Measurements from ENCODE around the gene ABCD3. TPM values are rescaled to one million over a fixed set of nuclear protein-coding genes. Genes with fewer than 3 reads are reported as not detected.

The ABCD3 gene
- polyA plus RNA-seq, 3 donors from 2014 or later = 21.8 to 28.7 (median 27.8) TPM

GRCh38 chr1:94501426-94501825, 83.2 kb downstream of the ABCD3 start:
- H3K4me1 Mint-ChIP-seq = peaks cover 4 to 7% of the 10 kb centered on the region in 2 donors
- no peaks in the 10 kb centered on the region for H3K9me3 Mint-ChIP-seq
- H3K27ac Mint-ChIP-seq = no peak overlapping the region
- peaks cover 33 to 60% (median 44%) of the 10 kb centered on the region in 3 donors for H3K36me3 Mint-ChIP-seq
- peaks cover 0 to 3% (median 0%) of the 10 kb centered on the region in 3 donors for H3K27me3 Mint-ChIP-seq (ENCODE audit: low read depth in 3 of 3)
- no peak overlapping the region for H3K4me3 Mint-ChIP-seq
- no peak for DNase-seq

- peaks cover 0 to 3% (median 0%) of the 10 kb centered on the region in 3 donors for H3K27me3 Mint-ChIP-seq (ENCODE audit: low read depth in 3 of 3)
Measured at GRCh38 chr1:94501935-94502334, 83.7 kb downstream of the ABCD3 start.

GRCh38 chr1:94503153-94503552, 85.0 kb downstream of the ABCD3 start:
- Mint-ChIP-seq H3K27me3 (ENCODE audit: low read depth in 3 of 3) (peaks cover 0 to 3% (median 0%) of the 10 kb centered on the region in 3 donors), H3K4me1 (peaks cover 4 to 7% of the 10 kb centered on the region in 2 donors), H3K36me3 (peaks cover 34 to 63% (median 45%) of the 10 kb centered on the region in 3 donors), H3K27ac (no peak overlapping the region), H3K9me3 (no peaks in the 10 kb centered on the region), H3K4me3 (no peak overlapping the region)
- DNase-seq = no peak

More at GRCh38 chr1:94501935-94502334, 83.7 kb downstream of the ABCD3 start:
- Mint-ChIP-seq H3K36me3 (peaks cover 34 to 62% (median 45%) of the 10 kb centered on the region in 3 donors), H3K27ac (peak overlapping the region in 2 of 6 donors; percentile 12 to 30), H3K4me1 (peaks cover 4 to 7% of the 10 kb centered on the region in 2 donors), H3K9me3 (no peaks in the 10 kb centered on the region), H3K4me3 (no peak overlapping the region)
- DNase-seq = no peak

GRCh38 chr1:94504601-94505000, 86.4 kb downstream of the ABCD3 start:
- peaks cover 0 to 3% (median 0%) of the 10 kb centered on the region in 3 donors for H3K27me3 Mint-ChIP-seq (ENCODE audit: low read depth in 3 of 3)
- no peak overlapping the region for H3K4me3 Mint-ChIP-seq
- H3K4me1 Mint-ChIP-seq = peaks cover 4 to 7% of the 10 kb centered on the region in 2 donors
- no peak for DNase-seq
- H3K36me3 Mint-ChIP-seq = peaks cover 34 to 57% (median 34%) of the 10 kb centered on the region in 3 donors
- H3K27ac Mint-ChIP-seq = peak overlapping the region in 2 of 6 donors; percentile 4 to 13
- no peaks in the 10 kb centered on the region for H3K9me3 Mint-ChIP-seq

- H3K36me3 Mint-ChIP-seq = peaks cover 13 to 21% (median 20%) of the 10 kb centered on the region in 3 donors
- H3K9me3 Mint-ChIP-seq = no peaks in the 10 kb centered on the region
- no peak overlapping the region for H3K27ac Mint-ChIP-seq
- H3K27me3 Mint-ChIP-seq (ENCODE audit: low read depth in 3 of 3) = no peaks in the 10 kb centered on the region
- no peaks in the 10 kb centered on the region for H3K4me1 Mint-ChIP-seq
- H3K4me3 Mint-ChIP-seq = no peak overlapping the region
- DNase-seq = no peak
Measured at GRCh38 chr1:94512816-94513215, 94.6 kb downstream of the ABCD3 start.

GRCh38 chr1:94514095-94514727, 96.0 kb downstream of the ABCD3 start:
- H3K27me3 Mint-ChIP-seq (ENCODE audit: low read depth in 3 of 3) = no peaks in the 10 kb centered on the region
- H3K27ac Mint-ChIP-seq = no peak overlapping the region
- no peak overlapping the region for H3K4me3 Mint-ChIP-seq
- H3K4me1 Mint-ChIP-seq = no peaks in the 10 kb centered on the region
- peaks cover 13 to 26% (median 21%) of the 10 kb centered on the region in 3 donors for H3K36me3 Mint-ChIP-seq
- DNase-seq = peak in 2 of 3 donors; percentile 3 to 7
- no peaks in the 10 kb centered on the region for H3K9me3 Mint-ChIP-seq

- Mint-ChIP-seq H3K27ac (no peak overlapping the region), H3K9me3 (no peaks in the 10 kb centered on the region), H3K4me1 (no peaks in the 10 kb centered on the region), H3K4me3 (no peak overlapping the region), H3K27me3 (ENCODE audit: low read depth in 3 of 3) (no peaks in the 10 kb centered on the region), H3K36me3 (peaks cover 15 to 28% (median 15%) of the 10 kb centered on the region in 3 donors)
- DNase-seq = no peak
Measured at GRCh38 chr1:94515296-94515947, 97.2 kb downstream of the ABCD3 start.

- DNase-seq = no peak
- H3K9me3 Mint-ChIP-seq = no peaks in the 10 kb centered on the region
- no peaks in the 10 kb centered on the region for H3K4me1 Mint-ChIP-seq
- no peak overlapping the region for H3K27ac Mint-ChIP-seq
- no peak overlapping the region for H3K4me3 Mint-ChIP-seq
- H3K27me3 Mint-ChIP-seq (ENCODE audit: low read depth in 3 of 3) = peaks cover 0 to 2% (median 0%) of the 10 kb centered on the region in 3 donors
- peaks cover 12 to 25% (median 15%) of the 10 kb centered on the region in 3 donors for H3K36me3 Mint-ChIP-seq
Measured at GRCh38 chr1:94519351-94519750, 101.2 kb downstream of the ABCD3 start.

- Mint-ChIP-seq H3K4me1 (no peaks in the 10 kb centered on the region), H3K27ac (no peak overlapping the region), H3K36me3 (peaks cover 9 to 20% (median 11%) of the 10 kb centered on the region in 3 donors), H3K4me3 (no peak overlapping the region), H3K27me3 (ENCODE audit: low read depth in 3 of 3) (peaks cover 4 to 9% (median 6%) of the 10 kb centered on the region in 3 donors), H3K9me3 (no peaks in the 10 kb centered on the region)
- DNase-seq = peak in 1 of 3 donors; percentile 4
Measured at GRCh38 chr1:94522304-94522703, 104.1 kb downstream of the ABCD3 start.

- no peak for DNase-seq
- no peaks in the 10 kb centered on the region for H3K4me1 Mint-ChIP-seq
Measured at GRCh38 chr1:94524531-94524930, 106.3 kb downstream of the ABCD3 start.

GRCh38 chr1:94526152-94526980, 108.2 kb downstream of the ABCD3 start:
- Mint-ChIP-seq H3K36me3 (no peaks in the 10 kb centered on the region), H3K27ac (no peak overlapping the region), H3K4me1 (no peaks in the 10 kb centered on the region), H3K4me3 (no peak overlapping the region), H3K9me3 (no peaks in the 10 kb centered on the region), H3K27me3 (ENCODE audit: low read depth in 3 of 3) (peaks cover 4 to 9% (median 7%) of the 10 kb centered on the region in 3 donors)
- no peak for DNase-seq

More at GRCh38 chr1:94524531-94524930, 106.3 kb downstream of the ABCD3 start:
- Mint-ChIP-seq H3K27ac (no peak overlapping the region), H3K27me3 (ENCODE audit: low read depth in 3 of 3) (peaks cover 4 to 9% (median 6%) of the 10 kb centered on the region in 3 donors), H3K9me3 (no peaks in the 10 kb centered on the region), H3K4me3 (no peak overlapping the region), H3K36me3 (peaks cover 0 to 7% (median 4%) of the 10 kb centered on the region in 3 donors)

- no peak for DNase-seq
- H3K9me3 Mint-ChIP-seq = no peaks in the 10 kb centered on the region
Measured at GRCh38 chr1:94527447-94528031, 109.3 kb downstream of the ABCD3 start.

GRCh38 chr1:94528299-94528698, 110.1 kb downstream of the ABCD3 start:
- Mint-ChIP-seq H3K27ac (no peak overlapping the region), H3K4me1 (no peaks in the 10 kb centered on the region), H3K4me3 (no peak overlapping the region), H3K36me3 (no peaks in the 10 kb centered on the region), H3K27me3 (ENCODE audit: low read depth in 3 of 3) (peaks cover 4 to 9% (median 7%) of the 10 kb centered on the region in 3 donors), H3K9me3 (no peaks in the 10 kb centered on the region)
- no peak for DNase-seq

More at GRCh38 chr1:94527447-94528031, 109.3 kb downstream of the ABCD3 start:
- no peaks in the 10 kb centered on the region for H3K36me3 Mint-ChIP-seq
- H3K4me3 Mint-ChIP-seq = no peak overlapping the region
- H3K27me3 Mint-ChIP-seq (ENCODE audit: low read depth in 3 of 3) = peaks cover 4 to 9% (median 7%) of the 10 kb centered on the region in 3 donors
- H3K4me1 Mint-ChIP-seq = no peaks in the 10 kb centered on the region
- no peak overlapping the region for H3K27ac Mint-ChIP-seq

All from immature natural killer cell (primary cell).